K562 (cell line): ENCODE results near the gene ASIC3. TPM values are rescaled to one million over a fixed set of nuclear protein-coding genes. Genes with fewer than 3 reads are reported as not detected.

Experiments
- GABPB2 ChIP-seq: fragments of 250-450 bp; sonication (Bioruptor Pico); conservative IDR thresholded peaks from 2 replicates; pipeline ENCODE4 v1.5.1; 2021; ENCODE audit warnings: mild to moderate bottlenecking
- HDAC3 ChIP-seq: fragments of 450-650 bp; IDR thresholded peaks from 2 replicates; pipeline ENCODE4 v1.6.1; 2018; ENCODE audit warnings: borderline replicate concordance, mild to moderate bottlenecking, moderate library complexity; ENCODE audit not compliant: partially characterized antibody
- STAT6 ChIP-seq: sonication (generic); formaldehyde crosslinking; IDR thresholded peaks from 2 replicates; pipeline ENCODE4 v1.8.1; 2023; ENCODE audit warnings: mild to moderate bottlenecking, missing genetic modification reagents
- ZBTB34 ChIP-seq: fragments of 250-450 bp; sonication (Bioruptor Pico); IDR thresholded peaks from 2 replicates; pipeline ENCODE4 v1.8.0; 2021; ENCODE audit warnings: mild to moderate bottlenecking, moderate library complexity
- ZNF695 ChIP-seq: fragments of 450-650 bp; formaldehyde crosslinking; IDR thresholded peaks from 2 replicates; pipeline ENCODE4 v1.4.0; 2020; ENCODE audit warnings: mild to moderate bottlenecking, moderate library complexity
- polyA plus RNA-seq, 8 experiments: library from polyadenylated mRNA; depleted of rRNA in 4 of 8; stranded (reverse) in 5 of 8; unstranded in 3 of 8; fragments of >200 nt; fragmentation: Nextera tagmentation in 2 of 8; fragmentation: Illumina TruSeq in 1 of 8; extraction: Ambion mirVana in 2 of 8; extraction: Trizol in 1 of 8; gene quantifications; 2 replicates each; pipeline versions ENCODE4 v1.2.1 to v1.2.3, GENCODE V29; 2011 to 2014; ENCODE audit warnings: inconsistent platforms in 1 of 8, missing spikeins in 1 of 8
- total RNA-seq, 7 experiments: library from RNA; depleted of rRNA in 6 of 7; stranded (reverse); fragments of >200 nt in 6 of 7; fragmentation: Illumina TruSeq in 2 of 7; extraction: Trizol in 2 of 7; gene quantifications; 2 replicates each; pipeline versions ENCODE4 v1.2.1 to v1.2.3, GENCODE V29; 2011 to 2021; ENCODE audit warnings: low replicate concordance in 1 of 7
- TF ChIP-seq, protein P1 (sequence below): fragments of 200-600 bp; sonication (generic); IDR thresholded peaks from one replicate; pipeline ENCODE4 v1.6.1; 2012; ENCODE audit warnings: mild to moderate bottlenecking, low read depth, low read length, inconsistent platforms
- TF ChIP-seq, protein P2 (sequence below): fragments of 200-400 bp; formaldehyde crosslinking; IDR thresholded peaks from 2 replicates; pipeline ENCODE4 v1.6.1; 2017; ENCODE audit warnings: mild to moderate bottlenecking, low read depth, low read length, moderate library complexity

Gene ASIC3
- total and polyA plus RNA-seq, 9 of the 15 experiments (the other 6 are each of a cell fraction or from before 2014, with no cell fraction given): 0.11 to 5.0 (median 0.87) TPM

DNA sequence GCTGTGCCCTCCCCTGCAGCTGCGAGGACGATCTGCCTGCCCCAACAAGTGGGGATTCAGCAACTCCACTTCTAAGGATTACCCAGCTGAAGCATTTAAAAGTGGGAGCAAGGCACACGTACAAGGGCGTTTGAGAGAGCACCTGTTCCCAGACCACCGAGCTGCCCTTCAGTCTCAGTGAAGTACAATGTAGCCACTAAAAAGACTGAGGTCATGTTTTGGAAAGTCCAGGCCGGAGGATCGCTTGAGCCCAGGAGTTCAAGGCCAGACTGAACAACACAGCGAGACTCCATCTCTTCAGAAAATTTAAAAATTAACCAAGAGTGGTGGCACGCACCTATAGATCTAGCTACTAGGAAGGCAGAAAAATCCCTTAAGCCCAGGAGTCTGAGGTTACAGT, 42.8 kb upstream of the ASIC3 start (continued):
- TF ChIP-seq, protein P1, sequence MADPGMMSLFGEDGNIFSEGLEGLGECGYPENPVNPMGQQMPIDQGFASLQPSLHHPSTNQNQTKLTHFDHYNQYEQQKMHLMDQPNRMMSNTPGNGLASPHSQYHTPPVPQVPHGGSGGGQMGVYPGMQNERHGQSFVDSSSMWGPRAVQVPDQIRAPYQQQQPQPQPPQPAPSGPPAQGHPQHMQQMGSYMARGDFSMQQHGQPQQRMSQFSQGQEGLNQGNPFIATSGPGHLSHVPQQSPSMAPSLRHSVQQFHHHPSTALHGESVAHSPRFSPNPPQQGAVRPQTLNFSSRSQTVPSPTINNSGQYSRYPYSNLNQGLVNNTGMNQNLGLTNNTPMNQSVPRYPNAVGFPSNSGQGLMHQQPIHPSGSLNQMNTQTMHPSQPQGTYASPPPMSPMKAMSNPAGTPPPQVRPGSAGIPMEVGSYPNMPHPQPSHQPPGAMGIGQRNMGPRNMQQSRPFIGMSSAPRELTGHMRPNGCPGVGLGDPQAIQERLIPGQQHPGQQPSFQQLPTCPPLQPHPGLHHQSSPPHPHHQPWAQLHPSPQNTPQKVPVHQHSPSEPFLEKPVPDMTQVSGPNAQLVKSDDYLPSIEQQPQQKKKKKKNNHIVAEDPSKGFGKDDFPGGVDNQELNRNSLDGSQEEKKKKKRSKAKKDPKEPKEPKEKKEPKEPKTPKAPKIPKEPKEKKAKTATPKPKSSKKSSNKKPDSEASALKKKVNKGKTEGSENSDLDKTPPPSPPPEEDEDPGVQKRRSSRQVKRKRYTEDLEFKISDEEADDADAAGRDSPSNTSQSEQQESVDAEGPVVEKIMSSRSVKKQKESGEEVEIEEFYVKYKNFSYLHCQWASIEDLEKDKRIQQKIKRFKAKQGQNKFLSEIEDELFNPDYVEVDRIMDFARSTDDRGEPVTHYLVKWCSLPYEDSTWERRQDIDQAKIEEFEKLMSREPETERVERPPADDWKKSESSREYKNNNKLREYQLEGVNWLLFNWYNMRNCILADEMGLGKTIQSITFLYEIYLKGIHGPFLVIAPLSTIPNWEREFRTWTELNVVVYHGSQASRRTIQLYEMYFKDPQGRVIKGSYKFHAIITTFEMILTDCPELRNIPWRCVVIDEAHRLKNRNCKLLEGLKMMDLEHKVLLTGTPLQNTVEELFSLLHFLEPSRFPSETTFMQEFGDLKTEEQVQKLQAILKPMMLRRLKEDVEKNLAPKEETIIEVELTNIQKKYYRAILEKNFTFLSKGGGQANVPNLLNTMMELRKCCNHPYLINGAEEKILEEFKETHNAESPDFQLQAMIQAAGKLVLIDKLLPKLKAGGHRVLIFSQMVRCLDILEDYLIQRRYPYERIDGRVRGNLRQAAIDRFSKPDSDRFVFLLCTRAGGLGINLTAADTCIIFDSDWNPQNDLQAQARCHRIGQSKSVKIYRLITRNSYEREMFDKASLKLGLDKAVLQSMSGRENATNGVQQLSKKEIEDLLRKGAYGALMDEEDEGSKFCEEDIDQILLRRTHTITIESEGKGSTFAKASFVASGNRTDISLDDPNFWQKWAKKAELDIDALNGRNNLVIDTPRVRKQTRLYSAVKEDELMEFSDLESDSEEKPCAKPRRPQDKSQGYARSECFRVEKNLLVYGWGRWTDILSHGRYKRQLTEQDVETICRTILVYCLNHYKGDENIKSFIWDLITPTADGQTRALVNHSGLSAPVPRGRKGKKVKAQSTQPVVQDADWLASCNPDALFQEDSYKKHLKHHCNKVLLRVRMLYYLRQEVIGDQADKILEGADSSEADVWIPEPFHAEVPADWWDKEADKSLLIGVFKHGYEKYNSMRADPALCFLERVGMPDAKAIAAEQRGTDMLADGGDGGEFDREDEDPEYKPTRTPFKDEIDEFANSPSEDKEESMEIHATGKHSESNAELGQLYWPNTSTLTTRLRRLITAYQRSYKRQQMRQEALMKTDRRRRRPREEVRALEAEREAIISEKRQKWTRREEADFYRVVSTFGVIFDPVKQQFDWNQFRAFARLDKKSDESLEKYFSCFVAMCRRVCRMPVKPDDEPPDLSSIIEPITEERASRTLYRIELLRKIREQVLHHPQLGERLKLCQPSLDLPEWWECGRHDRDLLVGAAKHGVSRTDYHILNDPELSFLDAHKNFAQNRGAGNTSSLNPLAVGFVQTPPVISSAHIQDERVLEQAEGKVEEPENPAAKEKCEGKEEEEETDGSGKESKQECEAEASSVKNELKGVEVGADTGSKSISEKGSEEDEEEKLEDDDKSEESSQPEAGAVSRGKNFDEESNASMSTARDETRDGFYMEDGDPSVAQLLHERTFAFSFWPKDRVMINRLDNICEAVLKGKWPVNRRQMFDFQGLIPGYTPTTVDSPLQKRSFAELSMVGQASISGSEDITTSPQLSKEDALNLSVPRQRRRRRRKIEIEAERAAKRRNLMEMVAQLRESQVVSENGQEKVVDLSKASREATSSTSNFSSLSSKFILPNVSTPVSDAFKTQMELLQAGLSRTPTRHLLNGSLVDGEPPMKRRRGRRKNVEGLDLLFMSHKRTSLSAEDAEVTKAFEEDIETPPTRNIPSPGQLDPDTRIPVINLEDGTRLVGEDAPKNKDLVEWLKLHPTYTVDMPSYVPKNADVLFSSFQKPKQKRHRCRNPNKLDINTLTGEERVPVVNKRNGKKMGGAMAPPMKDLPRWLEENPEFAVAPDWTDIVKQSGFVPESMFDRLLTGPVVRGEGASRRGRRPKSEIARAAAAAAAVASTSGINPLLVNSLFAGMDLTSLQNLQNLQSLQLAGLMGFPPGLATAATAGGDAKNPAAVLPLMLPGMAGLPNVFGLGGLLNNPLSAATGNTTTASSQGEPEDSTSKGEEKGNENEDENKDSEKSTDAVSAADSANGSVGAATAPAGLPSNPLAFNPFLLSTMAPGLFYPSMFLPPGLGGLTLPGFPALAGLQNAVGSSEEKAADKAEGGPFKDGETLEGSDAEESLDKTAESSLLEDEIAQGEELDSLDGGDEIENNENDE: no peak
- TF ChIP-seq GABPB2 (CRISPR knock-in tag) (no peak), STAT6 (CRISPR knock-in tag) (no peak), ZBTB34 (CRISPR knock-in tag) (no peak), ZNF695 (CRISPR knock-in tag) (no peak), HDAC3 (no peak)
- TF ChIP-seq, protein P2, sequence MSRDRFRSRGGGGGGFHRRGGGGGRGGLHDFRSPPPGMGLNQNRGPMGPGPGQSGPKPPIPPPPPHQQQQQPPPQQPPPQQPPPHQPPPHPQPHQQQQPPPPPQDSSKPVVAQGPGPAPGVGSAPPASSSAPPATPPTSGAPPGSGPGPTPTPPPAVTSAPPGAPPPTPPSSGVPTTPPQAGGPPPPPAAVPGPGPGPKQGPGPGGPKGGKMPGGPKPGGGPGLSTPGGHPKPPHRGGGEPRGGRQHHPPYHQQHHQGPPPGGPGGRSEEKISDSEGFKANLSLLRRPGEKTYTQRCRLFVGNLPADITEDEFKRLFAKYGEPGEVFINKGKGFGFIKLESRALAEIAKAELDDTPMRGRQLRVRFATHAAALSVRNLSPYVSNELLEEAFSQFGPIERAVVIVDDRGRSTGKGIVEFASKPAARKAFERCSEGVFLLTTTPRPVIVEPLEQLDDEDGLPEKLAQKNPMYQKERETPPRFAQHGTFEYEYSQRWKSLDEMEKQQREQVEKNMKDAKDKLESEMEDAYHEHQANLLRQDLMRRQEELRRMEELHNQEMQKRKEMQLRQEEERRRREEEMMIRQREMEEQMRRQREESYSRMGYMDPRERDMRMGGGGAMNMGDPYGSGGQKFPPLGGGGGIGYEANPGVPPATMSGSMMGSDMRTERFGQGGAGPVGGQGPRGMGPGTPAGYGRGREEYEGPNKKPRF: no peak
